GM18499 (cell line): ENCODE data around the gene TMSB15A.
"Not testable (repeated sequence)": the region's sequence is repeated elsewhere in the genome, so short reads cannot be mapped to it uniquely, and the experiment has no call there.

ENCODE experiments used
- ATAC-seq: cut with Tn5 transposase; IDR thresholded peaks from one replicate; pipeline ENCODE4 v1.9.1; 2021; ENCODE audit warnings: moderate number of reproducible peaks; ENCODE audit not compliant: insufficient read depth, unreplicated experiment

Gene TMSB15A

DNA sequence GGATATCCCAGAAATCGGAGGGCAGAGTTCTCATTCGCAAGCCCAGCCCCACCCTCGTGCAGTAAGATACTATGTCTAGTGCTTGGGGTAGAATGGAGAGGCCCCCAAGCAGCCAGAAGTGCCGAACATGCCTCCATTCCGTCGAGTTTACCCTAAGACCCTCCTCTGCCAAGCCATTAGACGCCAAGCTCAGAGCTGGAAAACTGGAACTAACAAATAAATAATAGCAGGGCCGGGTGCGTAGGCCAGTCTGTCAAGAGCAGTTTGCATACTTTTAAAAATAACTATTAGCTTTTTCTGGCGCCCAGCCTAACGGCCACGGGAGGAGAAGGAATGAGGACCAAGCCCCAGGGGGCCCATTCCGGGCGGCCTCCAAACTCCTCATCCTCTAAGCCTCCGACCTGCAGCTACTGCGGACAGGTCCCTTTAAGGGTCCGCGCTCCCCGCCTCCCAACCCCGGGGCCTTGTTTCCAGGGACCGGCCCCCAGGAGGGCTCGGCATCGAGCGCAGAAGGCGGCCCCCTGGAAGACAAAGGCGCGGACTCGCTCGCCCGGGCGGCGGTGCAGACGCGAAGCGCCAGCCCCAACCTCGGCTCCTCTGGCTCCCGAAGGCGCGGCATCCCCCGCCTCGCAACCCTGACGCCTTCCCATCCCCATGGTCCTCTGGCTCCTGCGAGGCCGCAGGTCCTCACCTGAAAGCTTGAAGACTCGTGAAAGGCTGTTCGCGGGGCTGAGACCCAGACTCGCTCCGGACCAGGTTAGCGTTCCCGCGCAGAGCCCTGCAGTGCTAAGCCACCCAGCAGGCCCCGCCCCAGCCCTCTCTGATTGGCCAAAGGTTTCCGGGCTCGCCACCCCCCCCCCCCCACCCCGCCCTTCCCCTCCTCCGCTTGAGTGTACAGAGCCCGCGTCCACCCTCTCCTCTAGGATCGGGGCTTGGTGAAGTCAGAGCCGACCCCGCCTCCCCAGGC is at the start of gene TMSB15A:
Gene TMSB15A (minus strand): TSS at position 765 of the 967 bp plus-strand sequence.
- ATAC-seq, result no peak

DNA sequence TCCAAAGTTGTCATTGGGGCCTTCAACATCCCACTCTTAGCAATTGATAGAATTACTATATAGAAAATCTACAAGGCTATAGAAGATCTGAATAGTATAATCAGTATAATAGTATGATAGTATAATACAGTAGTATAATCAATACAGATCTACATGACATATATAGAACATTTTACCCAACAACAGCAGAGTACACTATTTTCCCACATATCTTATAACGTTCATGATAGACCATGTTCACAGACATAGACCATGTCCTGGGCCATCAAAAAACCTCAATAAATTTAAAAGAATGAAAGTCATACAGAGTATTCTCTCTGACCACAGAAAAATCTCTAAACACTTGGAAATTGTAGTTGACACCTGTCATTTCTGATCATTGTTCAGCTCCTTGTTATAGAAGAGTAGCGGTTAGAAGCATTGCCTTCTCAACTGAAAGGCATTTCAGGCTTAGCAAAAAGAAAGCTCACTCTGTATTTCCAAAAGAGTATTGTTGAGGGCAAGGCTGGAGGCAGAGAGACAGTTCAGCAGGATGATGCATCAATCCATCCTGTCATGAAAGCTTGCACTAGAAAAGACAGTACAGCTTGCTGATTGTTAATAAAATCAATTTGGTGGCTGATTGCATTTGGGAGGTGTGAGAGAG is 44.0 kb upstream of the TMSB15A start:
- no peak for ATAC-seq

DNA sequence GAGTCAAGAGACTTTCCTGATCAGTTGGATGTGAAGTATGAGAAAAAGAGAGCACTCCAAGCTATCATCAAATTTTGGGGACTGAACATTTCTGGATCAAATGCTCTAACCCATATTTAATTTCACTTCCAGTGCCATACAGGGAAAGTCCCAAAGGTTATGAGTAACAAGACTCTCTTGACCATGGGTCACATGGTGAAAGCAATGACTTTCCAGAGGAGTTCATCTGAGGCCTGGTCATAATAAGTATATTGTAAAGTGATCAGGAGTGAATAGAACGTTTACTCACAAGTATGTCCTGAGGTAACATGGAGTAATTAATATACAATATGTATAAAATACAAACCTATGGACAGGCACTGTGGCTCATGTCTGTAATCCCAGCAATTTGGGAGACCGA is 42.1 kb upstream of the TMSB15A start:
- no peak for ATAC-seq

DNA sequence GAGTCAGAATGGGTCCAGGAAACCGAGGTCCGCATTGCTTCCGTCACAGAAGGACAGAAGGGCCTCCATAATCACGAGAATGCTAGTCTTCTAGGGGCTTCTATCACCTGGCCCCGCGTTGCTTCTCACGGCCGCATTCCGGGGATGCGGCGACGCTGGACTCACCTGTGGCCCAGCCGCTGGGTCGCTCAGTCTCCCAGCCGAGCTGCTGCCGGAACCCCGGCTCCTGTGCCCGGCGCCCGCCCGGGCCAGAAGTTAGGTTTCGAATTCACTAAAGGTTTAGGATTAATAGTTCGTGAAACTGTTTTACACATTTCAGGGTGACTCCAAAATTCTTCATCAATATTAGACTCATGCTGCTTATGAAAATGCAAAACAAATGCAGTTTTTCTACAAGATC is 31.7 kb upstream of the TMSB15A start:
- no peak for ATAC-seq

DNA sequence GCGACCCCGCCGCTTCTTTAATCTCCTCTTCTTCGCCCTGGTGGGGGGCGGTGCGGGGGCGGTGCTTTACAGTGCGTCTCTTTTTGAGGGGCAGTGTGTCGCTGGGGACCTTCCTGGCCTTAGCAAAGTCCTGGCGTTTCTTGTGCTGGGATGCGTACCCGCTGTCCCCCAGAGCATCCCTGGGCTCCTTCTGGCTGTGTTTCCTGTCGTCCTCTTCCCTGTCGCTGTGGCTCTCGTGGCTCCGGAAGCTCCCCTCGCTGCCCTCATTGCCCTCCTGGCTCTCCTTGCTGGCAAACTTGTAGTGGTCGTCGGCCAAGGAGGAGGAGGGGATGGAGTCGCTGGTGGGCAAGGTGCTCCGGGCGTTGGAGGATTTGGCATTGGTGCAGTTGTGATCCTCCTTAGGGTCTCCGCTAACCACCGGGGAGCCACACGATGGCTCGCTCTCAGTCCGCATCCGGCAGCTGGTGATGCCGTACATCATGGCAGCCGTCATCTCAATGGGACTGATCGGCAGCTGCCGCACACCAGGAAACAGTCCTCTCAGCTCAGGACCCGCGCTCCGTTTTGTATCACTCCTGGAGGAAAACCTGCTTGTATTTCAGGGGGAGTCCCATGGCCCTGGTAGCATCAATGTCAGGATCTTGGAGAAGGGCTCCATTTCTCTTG is 30.4 kb upstream of the TMSB15A start:
- no peak for ATAC-seq

DNA sequence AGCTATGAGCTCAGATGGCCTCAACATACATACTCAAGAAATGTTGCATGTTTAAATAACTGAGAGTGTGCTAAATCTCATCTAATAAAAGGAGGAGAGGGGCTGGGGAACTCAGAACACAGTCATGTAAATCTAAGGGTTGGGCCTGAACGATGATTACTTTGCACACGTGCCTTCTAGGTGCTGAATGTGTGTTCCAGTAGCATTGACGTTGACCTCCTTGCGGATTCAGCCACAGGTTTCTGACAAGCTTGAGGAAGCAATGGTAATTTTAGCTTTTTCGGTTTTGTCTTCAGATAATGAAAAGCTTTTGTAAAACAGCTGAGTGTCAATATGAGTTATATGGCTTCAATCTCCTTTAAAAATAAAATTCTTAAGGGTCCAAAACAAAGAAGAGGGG is 29.6 kb upstream of the TMSB15A start:
- not testable (repeated sequence) for ATAC-seq

DNA sequence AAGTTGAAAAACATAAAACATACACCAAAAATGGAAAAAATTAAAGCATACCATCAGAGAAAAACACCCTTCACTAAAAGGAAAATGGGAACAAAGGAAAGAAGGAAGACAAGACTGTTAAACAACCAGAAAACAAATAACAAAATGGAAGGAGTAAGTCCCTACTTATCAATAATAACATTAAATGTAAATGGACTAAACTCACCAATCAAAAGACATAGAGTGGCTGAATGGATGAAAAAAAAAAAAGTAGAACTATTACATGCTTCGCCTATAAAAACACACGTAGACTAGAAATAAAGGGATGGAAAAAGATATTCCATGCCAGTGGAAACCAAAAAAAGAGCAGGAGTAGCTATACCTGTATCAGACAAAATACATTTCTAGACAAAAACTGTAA is 19.4 kb upstream of the TMSB15A start:
- ATAC-seq, result no peak

DNA sequence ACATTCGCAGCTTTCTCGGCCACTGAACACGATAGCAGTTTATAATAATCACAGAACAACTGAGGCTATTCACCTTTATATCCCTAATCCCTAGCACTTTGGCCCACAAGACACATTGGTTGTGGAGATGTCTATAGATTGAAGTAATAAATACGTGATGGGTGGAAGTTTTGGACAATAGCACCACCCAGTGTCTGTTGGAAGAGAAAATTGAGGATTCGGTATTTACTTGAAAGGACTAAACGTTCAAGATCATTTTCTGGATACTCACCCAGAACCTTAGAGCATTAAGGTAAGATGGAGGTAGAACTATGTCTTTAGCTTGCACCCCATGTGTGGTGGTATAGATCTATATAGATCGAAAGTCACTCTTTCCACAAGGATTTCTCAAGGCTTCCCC is 787 bp upstream of the TMSB15A start:
- ATAC-seq, result no peak

DNA sequence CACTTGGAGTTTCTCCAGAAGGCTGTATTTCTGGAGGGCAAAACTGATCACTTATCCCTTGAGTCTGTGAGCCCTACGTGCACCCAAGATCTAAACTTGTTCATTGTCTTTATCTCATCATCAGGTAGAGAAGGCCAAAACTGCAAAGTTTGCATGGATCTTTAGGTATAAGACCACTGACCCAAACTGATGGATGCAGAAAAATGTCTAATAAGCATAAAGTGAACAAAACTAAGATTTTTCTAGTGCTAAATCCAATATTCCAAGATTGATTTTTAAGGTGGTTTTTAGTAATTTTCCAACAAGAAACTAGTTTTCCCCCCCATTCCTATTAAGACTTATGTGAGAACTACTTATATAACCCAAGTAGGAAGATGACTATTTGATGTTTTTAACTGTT is 2.0 kb downstream of the TMSB15A start:
- no peak for ATAC-seq

DNA sequence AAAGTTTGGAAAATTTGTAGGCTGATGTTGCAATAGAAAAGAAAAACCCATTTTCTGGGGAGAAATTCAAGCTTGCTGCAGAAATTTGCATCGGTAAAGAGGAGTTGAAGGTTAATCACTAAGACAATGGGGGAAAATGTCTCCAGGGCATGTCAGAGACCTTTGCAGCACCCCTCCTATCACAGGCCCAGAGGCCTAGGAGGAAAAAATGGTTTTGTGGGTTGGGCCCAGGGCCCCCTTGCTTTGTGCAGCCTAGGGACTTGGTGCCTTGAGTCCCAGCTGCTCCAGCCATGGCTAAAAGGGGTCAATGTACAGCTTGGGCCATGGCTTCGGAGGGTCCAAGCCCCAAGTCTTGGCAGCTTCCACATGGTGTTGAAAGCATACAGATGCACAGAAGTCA is 17.8 kb downstream of the TMSB15A start:
- no peak for ATAC-seq

DNA sequence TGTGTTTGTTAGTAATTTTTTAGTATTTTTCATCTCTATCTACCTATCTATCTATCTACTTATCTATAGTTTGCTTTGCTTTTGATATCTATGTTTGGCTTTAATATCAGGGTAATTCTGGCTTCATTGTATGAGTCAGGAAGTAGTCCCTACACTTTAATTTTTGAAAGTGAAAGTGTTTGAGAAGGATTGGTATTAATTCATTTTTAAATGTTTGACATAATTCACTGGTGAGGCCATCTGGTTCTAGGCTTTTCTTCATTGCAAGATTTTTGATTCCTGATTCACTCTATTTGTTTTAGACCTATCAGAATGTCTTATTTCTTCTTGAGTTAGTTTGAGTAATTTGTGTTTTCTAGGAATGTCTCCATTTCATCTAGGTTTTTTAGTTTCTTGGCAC is 24.8 kb downstream of the TMSB15A start:
- no peak for ATAC-seq

DNA sequence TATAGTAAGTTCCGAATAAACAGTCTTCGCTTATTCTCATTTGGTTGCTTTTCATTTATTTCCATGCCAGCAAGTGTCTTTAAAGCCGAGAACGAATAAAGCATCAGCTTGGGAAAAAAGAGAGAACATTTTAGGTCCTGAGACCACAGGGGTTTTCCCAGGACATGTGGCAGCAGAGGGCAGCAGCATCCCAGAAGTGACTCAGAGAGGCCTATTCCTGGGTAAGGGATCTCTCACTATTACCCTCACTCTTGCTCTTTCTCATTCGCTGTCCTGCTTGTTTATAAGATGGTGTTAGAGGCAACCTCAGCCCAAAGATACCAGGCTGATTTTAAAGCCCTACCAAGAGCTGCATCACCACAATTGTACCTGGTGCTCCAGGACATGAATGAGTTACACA is 37.8 kb downstream of the TMSB15A start:
- ATAC-seq, result not testable (repeated sequence)

DNA sequence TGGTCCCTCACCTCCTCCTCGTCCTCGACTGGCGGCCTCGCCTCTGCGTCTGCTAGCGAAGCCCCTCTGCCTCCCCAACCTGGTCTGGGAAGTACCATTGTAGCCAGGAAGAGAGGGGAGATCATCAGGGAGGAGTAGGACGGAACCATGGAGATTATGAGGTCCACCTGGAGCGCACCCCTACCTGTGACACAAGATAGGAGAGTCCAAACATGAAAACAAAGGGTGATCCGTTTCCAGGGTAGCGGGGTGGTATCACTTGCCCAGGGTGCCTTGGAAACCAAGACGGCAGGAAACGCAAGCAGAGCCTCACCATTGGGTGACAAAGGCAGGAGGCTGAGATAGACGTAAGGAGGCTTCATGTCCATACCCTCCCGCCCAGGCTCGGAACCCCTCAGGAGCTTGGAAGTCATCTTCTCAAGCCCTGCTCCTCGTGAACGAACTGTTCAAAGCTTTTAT is 44.7 kb downstream of the TMSB15A start, which contains the start of gene TCP11X2:
Gene TCP11X2 (minus strand): TSS at position 51 of the 459 bp plus-strand sequence.
- not testable (repeated sequence) for ATAC-seq

DNA sequence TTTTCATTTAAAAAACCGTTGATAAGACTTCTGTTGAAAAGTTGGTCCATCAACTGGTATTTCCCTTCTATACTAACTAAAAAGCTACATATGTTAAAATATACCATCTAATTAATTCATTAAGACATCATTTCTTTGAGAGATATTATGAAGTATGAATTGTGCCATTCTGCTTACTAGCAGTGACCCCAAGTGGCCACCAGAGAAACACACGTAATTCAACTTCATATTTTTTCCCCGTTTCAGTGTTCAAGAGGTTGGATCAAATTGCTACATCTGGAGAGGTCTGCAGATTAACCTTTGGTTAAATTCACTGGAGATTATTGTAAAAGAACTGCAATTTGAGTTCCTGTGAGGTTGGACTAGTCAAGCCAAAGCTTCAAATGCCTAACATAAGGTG is 46.3 kb downstream of the TMSB15A start:
- not testable (repeated sequence) for ATAC-seq
